Activated CD8-positive, alpha-beta memory T cell treated with anti-CD3 and anti-CD28 coated beads, Interleukin-2, amount 10 ng/mL, durations not matched to agents 7 days and 5 days (primary cell): ENCODE results near the gene PAMR1. TPM values are rescaled to one million over a fixed set of nuclear protein-coding genes. Genes with fewer than 3 reads are reported as not detected.

Source experiments
- ATAC-seq: fragments of 150-1000 bp; cut with Tn5 transposase; one replicate; pipeline ENCODE4 v1.10.0; 2021; ENCODE audit warnings: moderate library complexity
- CTCF ChIA-PET: fragments of 350-600 bp; sonication (Branson Sonifier 250); formaldehyde crosslinking; loops from one replicate; lab custom pipeline; 2021; ENCODE audit warnings: antibody characterized with exemption; lab: Charles Lee
- DNase-seq: peaks from one replicate; pipeline ENCODE4 v3.0.0-alpha.2; 2020
- H3K27ac Mint-ChIP-seq: one replicate; pipeline ENCODE4 v1.8.0; 2021; ENCODE audit warnings: mild to moderate bottlenecking, mixed read lengths
- H3K27me3 Mint-ChIP-seq: one replicate; pipeline ENCODE4 v1.8.0; 2021; ENCODE audit warnings: mixed read lengths
- H3K36me3 Mint-ChIP-seq: one replicate; pipeline ENCODE4 v1.8.0; 2021; ENCODE audit warnings: mild to moderate bottlenecking, mixed read lengths
- H3K4me1 Mint-ChIP-seq: one replicate; pipeline ENCODE4 v1.8.0; 2021; ENCODE audit warnings: mixed read lengths
- H3K4me3 Mint-ChIP-seq: one replicate; pipeline ENCODE4 v1.8.0; 2021; ENCODE audit warnings: mild to moderate bottlenecking, moderate library complexity, mixed read lengths
- H3K9me3 Mint-ChIP-seq: one replicate; pipeline ENCODE4 v1.8.0; 2022; ENCODE audit warnings: low read depth, mixed read lengths
- total RNA-seq, 2 experiments: library from RNA; stranded (reverse); gene quantifications; one replicate each; pipeline ENCODE4 v1.2.3, GENCODE V29; 2021

Gene PAMR1
- total RNA-seq, 2 experiments from 2014 or later: not detected

- Mint-ChIP-seq H3K4me3 (no peak overlapping the region), H3K9me3 (no peaks in the 10 kb centered on the region), H3K4me1 (no peaks in the 10 kb centered on the region), H3K27me3 (peaks cover 49% of the 10 kb centered on the region), H3K36me3 (no peaks in the 10 kb centered on the region), H3K27ac (no peak overlapping the region)
- no peak for ATAC-seq
- CTCF ChIA-PET: no interaction called here
- DNase-seq: no peak
These were observed 71.1 kb downstream of the PAMR1 start for GRCh38 chr11:35454362-35454761.

- Mint-ChIP-seq H3K27ac (no peak overlapping the region), H3K9me3 (no peaks in the 10 kb centered on the region), H3K27me3 (peaks cover 48% of the 10 kb centered on the region), H3K4me1 (no peaks in the 10 kb centered on the region), H3K4me3 (no peak overlapping the region), H3K36me3 (no peaks in the 10 kb centered on the region)
- ATAC-seq: no peak
- CTCF ChIA-PET: no interaction called here
- no peak for DNase-seq
These were observed 88.7 kb downstream of the PAMR1 start for GRCh38 chr11:35436581-35437250.

- CTCF ChIA-PET: no interaction called here
- Mint-ChIP-seq H3K4me1 (no peaks in the 10 kb centered on the region), H3K27me3 (peaks cover 36% of the 10 kb centered on the region), H3K4me3 (no peak overlapping the region), H3K9me3 (no peaks in the 10 kb centered on the region), H3K36me3 (no peaks in the 10 kb centered on the region), H3K27ac (no peak overlapping the region)
- no peak for ATAC-seq
- no peak for DNase-seq
These were observed 91.8 kb downstream of the PAMR1 start for GRCh38 chr11:35433588-35433987.

- H3K4me1 Mint-ChIP-seq: no peaks in the 10 kb centered on the region
- H3K27me3 Mint-ChIP-seq: peaks cover 37% of the 10 kb centered on the region
- CTCF ChIA-PET: no interaction called here
- H3K36me3 Mint-ChIP-seq: no peaks in the 10 kb centered on the region
- H3K27ac Mint-ChIP-seq: no peak overlapping the region
- ATAC-seq: no peak
- no peak for DNase-seq
- H3K4me3 Mint-ChIP-seq: no peak overlapping the region
- H3K9me3 Mint-ChIP-seq: no peaks in the 10 kb centered on the region
These were observed 93.0 kb downstream of the PAMR1 start for GRCh38 chr11:35432464-35432863.

- Mint-ChIP-seq H3K27me3 (peaks cover 71% of the 10 kb centered on the region), H3K4me1 (no peaks in the 10 kb centered on the region), H3K4me3 (no peak overlapping the region), H3K27ac (no peak overlapping the region), H3K36me3 (no peaks in the 10 kb centered on the region), H3K9me3 (no peaks in the 10 kb centered on the region)
- ATAC-seq (no peak), DNase-seq (no peak)
- CTCF ChIA-PET: no interaction called here
These were observed 98.3 kb downstream of the PAMR1 start for GRCh38 chr11:35427071-35427470.

- Mint-ChIP-seq H3K9me3 (no peaks in the 10 kb centered on the region), H3K4me3 (no peak overlapping the region), H3K27me3 (peaks cover 78% of the 10 kb centered on the region), H3K36me3 (no peaks in the 10 kb centered on the region), H3K4me1 (no peaks in the 10 kb centered on the region), H3K27ac (no peak overlapping the region)
- no peak for DNase-seq
- no peak for ATAC-seq
- CTCF ChIA-PET: no interaction called here
These were observed 99.1 kb downstream of the PAMR1 start for GRCh38 chr11:35426351-35426750.

GRCh38 chr11:35425603-35426212 is 99.7 kb downstream of the PAMR1 start:
- Mint-ChIP-seq H3K27me3 (peaks cover 82% of the 10 kb centered on the region), H3K36me3 (no peaks in the 10 kb centered on the region), H3K27ac (no peak overlapping the region), H3K4me1 (no peaks in the 10 kb centered on the region), H3K9me3 (no peaks in the 10 kb centered on the region), H3K4me3 (no peak overlapping the region)
- no peak for DNase-seq
- CTCF ChIA-PET: no interaction called here
- ATAC-seq: no peak

GRCh38 chr11:35424157-35424940 is 101.1 kb downstream of the PAMR1 start:
- Mint-ChIP-seq H3K27ac (no peak overlapping the region), H3K27me3 (peaks cover 90% of the 10 kb centered on the region), H3K4me3 (no peak overlapping the region), H3K9me3 (no peaks in the 10 kb centered on the region), H3K4me1 (peaks cover 4% of the 10 kb centered on the region), H3K36me3 (no peaks in the 10 kb centered on the region)
- ATAC-seq: no peak
- CTCF ChIA-PET: no interaction called here
- DNase-seq: no peak

GRCh38 chr11:35420371-35420770 is 105.0 kb downstream of the PAMR1 start:
- no peaks in the 10 kb centered on the region for H3K9me3 Mint-ChIP-seq
- H3K36me3 Mint-ChIP-seq: peaks cover 1% of the 10 kb centered on the region
- DNase-seq (no peak), ATAC-seq (no peak)
- peaks cover 7% of the 10 kb centered on the region for H3K4me1 Mint-ChIP-seq
- CTCF ChIA-PET: interaction anchor here (1.7 kb wide), 1 partner anchor 29 kb away, joined by 4 read pairs; no protein-coding TSS in a partner anchor
- H3K27ac Mint-ChIP-seq: no peak overlapping the region
- no peak overlapping the region for H3K4me3 Mint-ChIP-seq
- peaks cover 91% of the 10 kb centered on the region for H3K27me3 Mint-ChIP-seq

- no peak overlapping the region for H3K4me3 Mint-ChIP-seq
- peaks cover 7% of the 10 kb centered on the region for H3K4me1 Mint-ChIP-seq
- CTCF ChIA-PET: interaction anchor here (1.2 to 1.7 kb wide), 2 partner anchors 10 to 28 kb away, joined by 3 to 4 read pairs; no protein-coding TSS in a partner anchor
- H3K27me3 Mint-ChIP-seq: peaks cover 91% of the 10 kb centered on the region
- no peak for DNase-seq
- H3K36me3 Mint-ChIP-seq: peaks cover 1% of the 10 kb centered on the region
- no peak for ATAC-seq
- H3K27ac Mint-ChIP-seq: no peak overlapping the region
- H3K9me3 Mint-ChIP-seq: no peaks in the 10 kb centered on the region
These were observed 105.5 kb downstream of the PAMR1 start for GRCh38 chr11:35419830-35420333.

GRCh38 chr11:35419184-35419829 is 106.1 kb downstream of the PAMR1 start, which contains the start of gene SLC1A2:
SLC1A2 (minus strand) TSS chr11:35419558; CDS start chr11:35418966, 592 bp downstream.
- Mint-ChIP-seq H3K27ac (peak within 1 kb of the TSS; percentile 58), H3K9me3 (no peaks in the 10 kb centered on the region), H3K27me3 (peaks cover 94% of the 10 kb centered on the region), H3K4me3 (peak within 1 kb of the TSS; percentile 27), H3K4me1 (peaks cover 7% of the 10 kb centered on the region), H3K36me3 (peaks cover 1% of the 10 kb centered on the region)
- ATAC-seq (peak; percentile 12), DNase-seq (no peak)
- CTCF ChIA-PET: interaction anchor here (1.2 to 1.7 kb wide), 2 partner anchors 10 to 28 kb away, joined by 3 to 4 read pairs; no protein-coding TSS in a partner anchor

GRCh38 chr11:35418282-35419183 is 106.9 kb downstream of the PAMR1 start:
- Mint-ChIP-seq H3K4me1 (peaks cover 7% of the 10 kb centered on the region), H3K9me3 (no peaks in the 10 kb centered on the region), H3K27me3 (peaks cover 94% of the 10 kb centered on the region), H3K27ac (peak overlapping the region; percentile 58), H3K4me3 (peak overlapping the region; percentile 27), H3K36me3 (peaks cover 1% of the 10 kb centered on the region)
- DNase-seq (no peak), ATAC-seq (no peak)
- CTCF ChIA-PET: interaction anchor here (1.2 to 1.7 kb wide), 2 partner anchors 11 to 27 kb away, joined by 3 to 4 read pairs; no protein-coding TSS in a partner anchor
